Heart left ventricle (tissue), 13 donors: Measurements from ENCODE around the gene EYS.

ENCODE experiments used
- POLR2A ChIP-seq, 2 donors: fragments of 450-650 bp; IDR thresholded peaks; one replicate each; pipeline ENCODE4 v1.6.1; 2017; ENCODE audit warnings: antibody characterized with exemption in 2 of 2, mild to moderate bottlenecking in 2 of 2, moderate library complexity in 2 of 2
- TF ChIP-seq, protein P1 (sequence below), 12 donors: fragments of 200-600 bp; sonication (generic) in 4 of 12; IDR thresholded peaks; one replicate each; pipeline versions ENCODE4 v1.5.0 to v1.8.0; 2018 to 2022; ENCODE audit warnings: antibody characterized with exemption in 12 of 12, mild to moderate bottlenecking in 5 of 12
- donor health status: ischemic (EF 13 %, LVEDD 7.1; RV severe dilation, severe dysfunction).
- donor health status: DM: no; HTN: yes; CAD: no.
- donor health status: DM: no; HTN: no; CAD: no.
- donor health status: ischemic (EF 25% LVEDD 6.9; RV normal size, moderate dysfunction).
- donor health status: ischemic (EF 25% LVEDD 5.7; RV mildly dilated, moderate dysfunction).
- donor health status: ischemic (EF 35%, LVEDD 5.7; RV mildly dilated, moderate dysfunction).
- donor health status: nonischemic (EF 11% LVEDD 7.7; RV severe dilation, severe dysfunction).
- donor health status: DM: yes; HTN: yes; CAD: no.
- donor health status: PGD.
- donor health status: ischemic (EF 29% LVEDD 5.4; RV normal size, mild dysfunction).
- donor health status: nonischemic (EF 23%, LVEDD 6.1; RV moderate dilation, normal function).

DNA sequence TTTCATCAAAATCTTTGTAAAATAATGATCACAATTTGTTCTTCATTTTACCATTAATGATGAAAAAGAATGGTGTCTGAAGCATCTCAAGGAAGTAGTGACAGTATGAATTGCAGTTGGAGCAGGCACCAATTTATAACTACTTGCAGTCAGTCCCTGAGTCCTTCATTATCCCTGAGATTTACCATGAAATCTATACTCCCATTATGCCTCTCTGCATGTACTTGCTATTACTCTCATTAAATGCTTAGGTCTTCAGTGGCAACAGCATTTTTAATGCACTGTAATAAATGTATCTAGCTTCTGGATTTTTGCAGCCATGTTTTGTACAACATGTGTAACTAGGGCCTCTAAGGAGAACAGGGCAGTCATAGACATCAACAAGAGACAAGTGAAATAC is 708.8 kb downstream of the EYS start:
- no peak for TF ChIP-seq POLR2A (IDR thresholded peaks at IDR 0.05)
- TF ChIP-seq, protein P1, sequence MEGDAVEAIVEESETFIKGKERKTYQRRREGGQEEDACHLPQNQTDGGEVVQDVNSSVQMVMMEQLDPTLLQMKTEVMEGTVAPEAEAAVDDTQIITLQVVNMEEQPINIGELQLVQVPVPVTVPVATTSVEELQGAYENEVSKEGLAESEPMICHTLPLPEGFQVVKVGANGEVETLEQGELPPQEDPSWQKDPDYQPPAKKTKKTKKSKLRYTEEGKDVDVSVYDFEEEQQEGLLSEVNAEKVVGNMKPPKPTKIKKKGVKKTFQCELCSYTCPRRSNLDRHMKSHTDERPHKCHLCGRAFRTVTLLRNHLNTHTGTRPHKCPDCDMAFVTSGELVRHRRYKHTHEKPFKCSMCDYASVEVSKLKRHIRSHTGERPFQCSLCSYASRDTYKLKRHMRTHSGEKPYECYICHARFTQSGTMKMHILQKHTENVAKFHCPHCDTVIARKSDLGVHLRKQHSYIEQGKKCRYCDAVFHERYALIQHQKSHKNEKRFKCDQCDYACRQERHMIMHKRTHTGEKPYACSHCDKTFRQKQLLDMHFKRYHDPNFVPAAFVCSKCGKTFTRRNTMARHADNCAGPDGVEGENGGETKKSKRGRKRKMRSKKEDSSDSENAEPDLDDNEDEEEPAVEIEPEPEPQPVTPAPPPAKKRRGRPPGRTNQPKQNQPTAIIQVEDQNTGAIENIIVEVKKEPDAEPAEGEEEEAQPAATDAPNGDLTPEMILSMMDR (IDR thresholded peaks at IDR 0.05) = no peak
